PC-3 (cell line): ENCODE measurements around the gene XCL2.

Experiments used
- EZH2 ChIP-seq: fragments of 300-600 bp; sonication (generic); IDR thresholded peaks from one replicate; pipeline ENCODE4 v1.6.1; 2017; ENCODE audit warnings: antibody characterized with exemption, mild to moderate bottlenecking, low read length; ENCODE audit not compliant: unreplicated experiment
- EZH2phosphoT487 ChIP-seq: fragments of 300-600 bp; sonication (generic); IDR thresholded peaks from 2 replicates; pipeline ENCODE4 v1.6.1; 2018; ENCODE audit warnings: mild to moderate bottlenecking, antibody characterized with exemption, low read length, borderline replicate concordance
- TF ChIP-seq, protein P1 (sequence below): fragments of 300-600 bp; sonication (generic); conservative IDR thresholded peaks from 2 replicates; pipeline ENCODE4 v1.5.1; 2017; ENCODE audit warnings: antibody characterized with exemption, low read depth, mild to moderate bottlenecking, low read length

DNA sequence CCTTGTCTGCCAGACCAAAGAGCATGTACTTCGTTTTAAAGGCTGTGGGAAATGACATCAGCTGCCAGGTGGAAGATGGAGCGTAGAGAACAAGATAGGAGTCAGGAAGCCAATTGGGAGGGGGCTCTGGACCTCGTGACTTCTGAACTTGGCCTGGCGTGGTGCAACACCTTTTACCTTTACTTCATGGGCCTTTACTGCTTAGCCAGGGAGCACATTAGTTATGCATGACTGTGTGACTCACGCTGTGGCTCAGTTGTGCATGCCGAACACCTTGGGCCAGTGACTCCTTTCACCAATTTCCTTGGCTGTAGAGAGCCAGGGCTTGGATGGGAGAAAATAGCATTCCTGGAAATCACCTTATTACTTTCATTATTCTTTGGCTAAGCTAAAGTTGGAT is 39.8 kb upstream of the XCL2 start:
- TF ChIP-seq, protein P1, sequence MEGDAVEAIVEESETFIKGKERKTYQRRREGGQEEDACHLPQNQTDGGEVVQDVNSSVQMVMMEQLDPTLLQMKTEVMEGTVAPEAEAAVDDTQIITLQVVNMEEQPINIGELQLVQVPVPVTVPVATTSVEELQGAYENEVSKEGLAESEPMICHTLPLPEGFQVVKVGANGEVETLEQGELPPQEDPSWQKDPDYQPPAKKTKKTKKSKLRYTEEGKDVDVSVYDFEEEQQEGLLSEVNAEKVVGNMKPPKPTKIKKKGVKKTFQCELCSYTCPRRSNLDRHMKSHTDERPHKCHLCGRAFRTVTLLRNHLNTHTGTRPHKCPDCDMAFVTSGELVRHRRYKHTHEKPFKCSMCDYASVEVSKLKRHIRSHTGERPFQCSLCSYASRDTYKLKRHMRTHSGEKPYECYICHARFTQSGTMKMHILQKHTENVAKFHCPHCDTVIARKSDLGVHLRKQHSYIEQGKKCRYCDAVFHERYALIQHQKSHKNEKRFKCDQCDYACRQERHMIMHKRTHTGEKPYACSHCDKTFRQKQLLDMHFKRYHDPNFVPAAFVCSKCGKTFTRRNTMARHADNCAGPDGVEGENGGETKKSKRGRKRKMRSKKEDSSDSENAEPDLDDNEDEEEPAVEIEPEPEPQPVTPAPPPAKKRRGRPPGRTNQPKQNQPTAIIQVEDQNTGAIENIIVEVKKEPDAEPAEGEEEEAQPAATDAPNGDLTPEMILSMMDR: no peak
- TF ChIP-seq EZH2 (no peak), EZH2phosphoT487 (no peak)
